Measurements from ENCODE around the gene HOXA3.

HOXA3 gene

GRCh38 chr7:27148031-27148755 is 4.2 kb downstream of the HOXA3 start:
- Histone ChIP-seq H3K4me1 (no peaks in the 10 kb centered on the region), H3K27me3 (peaks cover 100% of the 10 kb centered on the region), H3K36me3 (no peaks in the 10 kb centered on the region), H3K9me3 (no peaks in the 10 kb centered on the region), H3K4me3 (ENCODE audit: low read depth, low read length) (peak overlapping the region; percentile 33)
- no peak for TF ChIP-seq CTCF (IDR thresholded peaks at IDR 0.05; ENCODE audit: low read depth, low read length)
- peak; percentile 4 for DNase-seq

GRCh38 chr7:27147199-27148030 is 5.0 kb downstream of the HOXA3 start, which contains the start of gene HOXA6:
Gene HOXA6 (minus strand): TSS chr7:27147774. CDS start chr7:27147749, 25 bp downstream.
- H3K36me3 ChIP-seq: no peaks in the 10 kb centered on the region
- TF ChIP-seq CTCF (IDR thresholded peaks at IDR 0.05; ENCODE audit: low read depth, low read length): no peak
- peaks cover 100% of the 10 kb centered on the region for H3K27me3 ChIP-seq
- H3K9me3 ChIP-seq: no peaks in the 10 kb centered on the region
- H3K4me3 ChIP-seq (ENCODE audit: low read depth, low read length): peak within 1 kb of the TSS; percentile 33
- H3K4me1 ChIP-seq: no peaks in the 10 kb centered on the region
- DNase-seq: peak; percentile 55

- no peak for TF ChIP-seq CTCF (IDR thresholded peaks at IDR 0.05; ENCODE audit: low read depth, low read length)
- H3K4me3 ChIP-seq (ENCODE audit: low read depth, low read length): no peak overlapping the region
- H3K9me3 ChIP-seq: no peaks in the 10 kb centered on the region
- no peaks in the 10 kb centered on the region for H3K36me3 ChIP-seq
- peaks cover 100% of the 10 kb centered on the region for H3K27me3 ChIP-seq
- H3K4me1 ChIP-seq: no peaks in the 10 kb centered on the region
- no peak for DNase-seq
Observed at GRCh38 chr7:27146491-27147198, 5.7 kb downstream of the HOXA3 start.

- no peaks in the 10 kb centered on the region for H3K36me3 ChIP-seq
- no peaks in the 10 kb centered on the region for H3K4me1 ChIP-seq
- H3K9me3 ChIP-seq: no peaks in the 10 kb centered on the region
- TF ChIP-seq CTCF (IDR thresholded peaks at IDR 0.05; ENCODE audit: low read depth, low read length): no peak
- no peak overlapping the region for H3K4me3 ChIP-seq (ENCODE audit: low read depth, low read length)
- H3K27me3 ChIP-seq: peaks cover 100% of the 10 kb centered on the region
- no peak for DNase-seq
Observed at GRCh38 chr7:27145914-27146412, 6.4 kb downstream of the HOXA3 start.

- no peaks in the 10 kb centered on the region for H3K36me3 ChIP-seq
- TF ChIP-seq CTCF (IDR thresholded peaks at IDR 0.05; ENCODE audit: low read depth, low read length): no peak
- H3K27me3 ChIP-seq: peaks cover 100% of the 10 kb centered on the region
- no peaks in the 10 kb centered on the region for H3K4me1 ChIP-seq
- no peak overlapping the region for H3K4me3 ChIP-seq (ENCODE audit: low read depth, low read length)
- H3K9me3 ChIP-seq: no peaks in the 10 kb centered on the region
- peak; percentile 9 for DNase-seq
Observed at GRCh38 chr7:27145165-27145913, 7.0 kb downstream of the HOXA3 start.
